GM21515 (cell line): Measurements from ENCODE around the gene GRK2.

ENCODE experiments used
- ATAC-seq: cut with Tn5 transposase; IDR thresholded peaks from one replicate; pipeline ENCODE4 v1.9.1; 2021; ENCODE audit not compliant: unreplicated experiment

Gene GRK2

GRCh38 chr11:67269401-67270255 is 3.4 kb downstream of the GRK2 start:
- ATAC-seq = no peak

- no peak for ATAC-seq
Observed at GRCh38 chr11:67270256-67271204, 4.3 kb downstream of the GRK2 start.

- no peak for ATAC-seq
Observed at GRCh38 chr11:67271205-67271540, 4.9 kb downstream of the GRK2 start.

DNA sequence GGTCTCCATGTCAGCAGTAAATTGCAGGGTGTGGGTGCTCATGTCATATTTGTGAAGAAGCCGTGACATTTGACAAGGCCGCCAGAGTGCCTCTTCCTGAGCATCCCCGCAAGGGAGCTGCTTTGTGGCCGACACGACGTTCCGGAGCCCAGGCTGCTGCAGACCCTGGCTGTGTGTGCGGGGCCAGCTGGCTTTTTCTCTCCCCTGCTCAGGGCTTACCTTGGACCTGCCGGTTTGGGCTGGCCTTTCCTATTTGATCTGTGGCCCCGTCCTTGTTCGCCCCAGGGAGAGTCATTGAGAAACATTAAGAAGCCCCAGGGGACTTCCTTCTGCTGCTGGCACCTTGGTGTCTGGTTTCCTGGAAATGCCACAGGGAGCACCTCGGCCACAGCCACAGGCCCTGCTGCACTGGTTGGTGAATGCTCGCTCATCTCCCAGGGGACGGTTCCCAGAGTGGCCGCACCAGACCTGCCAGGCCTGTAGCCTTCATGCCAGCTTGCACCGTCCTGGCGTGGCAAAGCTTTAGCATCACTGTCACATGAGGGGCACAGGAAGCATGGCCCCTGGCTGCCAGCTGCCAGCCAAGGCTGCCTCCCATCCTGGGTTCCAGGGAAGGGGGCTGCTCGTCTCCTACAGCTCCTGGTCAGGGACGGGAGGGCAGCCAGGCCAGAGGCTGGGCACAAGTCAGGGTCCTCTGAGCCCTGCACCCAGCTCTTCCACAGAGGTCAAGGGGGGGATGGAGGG is 5.4 kb downstream of the GRK2 start:
- ATAC-seq = no peak

DNA sequence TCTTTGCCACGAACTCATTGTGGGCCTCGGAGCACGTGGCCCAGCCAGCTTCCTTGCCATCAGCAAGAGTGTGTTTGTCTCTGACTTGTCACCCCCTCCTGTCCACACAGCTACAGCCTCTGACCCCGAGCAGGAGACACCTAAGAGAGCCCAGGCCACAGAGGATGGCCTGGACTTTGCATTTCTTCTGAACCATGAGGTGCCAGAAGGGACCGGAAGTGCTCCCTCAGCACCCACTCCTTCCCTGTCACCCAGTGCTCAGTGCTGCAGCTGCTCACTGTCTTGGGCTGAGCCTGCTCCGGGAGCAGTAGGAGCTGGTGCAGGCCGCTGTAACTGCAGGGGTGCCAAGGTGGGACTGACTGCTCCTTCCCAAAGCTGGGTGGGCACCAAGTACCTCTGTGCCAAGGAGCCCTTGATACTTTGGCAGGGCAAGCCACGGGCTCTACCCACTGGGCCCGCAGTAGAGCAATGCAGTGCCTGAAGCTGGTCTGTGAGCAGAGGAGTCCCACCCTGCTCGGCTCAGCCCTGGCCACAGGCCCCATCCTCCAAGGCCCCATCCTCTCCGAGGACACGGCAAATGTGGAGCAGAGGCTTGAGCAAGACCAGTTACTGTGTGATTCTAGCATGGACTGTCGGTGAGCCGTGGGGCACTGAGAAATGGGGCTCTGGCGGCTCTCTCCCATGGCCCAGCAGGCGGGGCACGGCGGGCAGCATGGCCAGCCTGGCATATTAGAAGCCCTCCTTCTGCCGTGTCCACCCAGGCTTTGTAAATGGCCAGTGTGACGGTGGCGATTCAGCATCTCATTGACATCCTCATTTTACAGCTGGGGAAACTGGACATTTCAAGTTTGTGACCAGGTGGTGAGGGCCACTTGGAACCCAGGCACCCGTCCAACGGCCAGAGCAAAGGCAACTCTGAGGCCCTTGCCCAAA is 6.3 kb downstream of the GRK2 start:
- no peak for ATAC-seq

- ATAC-seq = no peak
Observed at GRCh38 chr11:67273260-67273990, 7.2 kb downstream of the GRK2 start.

DNA sequence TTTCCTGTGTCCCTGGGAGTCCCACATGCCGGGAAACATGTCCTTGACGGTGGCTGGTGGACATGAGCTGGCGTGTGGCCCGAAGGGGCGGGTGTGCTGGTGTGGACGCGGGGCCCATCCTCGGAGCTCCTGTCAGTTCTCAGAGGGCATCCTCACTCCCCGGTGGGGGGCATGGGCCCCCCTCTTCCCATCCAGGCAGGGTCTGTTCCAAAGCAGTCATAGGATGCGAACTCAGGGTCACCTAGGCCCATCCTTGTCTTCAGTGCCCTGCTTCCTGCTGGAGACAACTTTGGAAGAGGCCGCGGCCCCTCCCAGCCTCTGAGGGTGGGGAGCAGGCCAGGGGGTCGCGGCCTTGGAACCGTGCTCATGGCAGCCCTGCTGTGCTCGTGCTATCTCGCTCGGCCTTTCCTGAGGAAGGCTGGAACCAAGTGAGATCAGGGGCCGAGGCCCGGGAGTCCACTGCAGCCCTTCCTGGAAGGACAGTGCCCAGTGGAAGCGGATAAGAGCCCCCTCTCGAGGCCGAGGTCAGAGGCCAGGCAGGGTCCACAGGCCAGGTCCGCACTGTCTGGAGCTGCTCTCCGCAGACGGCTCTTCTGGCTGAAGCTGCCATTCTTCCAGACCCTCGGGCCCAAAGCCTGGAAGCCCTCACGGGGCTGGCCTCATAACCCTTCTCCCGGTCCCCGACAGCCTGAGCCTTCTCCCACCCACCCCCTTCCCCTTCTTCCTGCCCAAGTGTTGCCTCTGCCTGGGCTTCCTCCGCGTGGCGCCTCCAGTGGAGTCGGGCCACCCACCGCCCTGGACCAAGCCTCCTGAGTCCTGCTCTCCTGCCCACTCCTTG is 8.7 kb downstream of the GRK2 start:
- no peak for ATAC-seq

- ATAC-seq = no peak
Observed at GRCh38 chr11:67275606-67276409, 9.5 kb downstream of the GRK2 start.

DNA sequence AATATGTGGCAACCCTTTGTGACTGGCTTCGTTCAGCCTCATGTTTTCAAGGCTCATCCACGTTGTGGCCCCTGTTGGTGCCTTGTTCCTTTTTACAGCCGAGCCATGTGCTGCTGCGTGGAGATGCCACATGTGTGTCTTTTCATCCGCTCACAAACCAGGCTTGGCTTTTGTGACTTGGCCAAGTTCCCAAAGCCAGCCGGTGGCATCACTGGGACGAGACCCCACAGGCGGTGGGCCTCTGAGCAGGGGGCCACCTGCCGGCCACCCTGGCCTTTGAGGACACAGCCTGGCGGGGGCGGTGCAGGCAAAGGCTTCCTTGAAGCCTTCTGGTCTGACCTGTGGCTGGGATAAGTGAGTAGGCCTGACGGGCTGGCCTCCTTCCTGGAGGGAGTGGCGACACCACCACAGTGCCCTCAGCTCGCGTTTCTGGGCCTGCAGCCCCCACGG is 10.5 kb downstream of the GRK2 start:
- peak; percentile 29 for ATAC-seq

- ATAC-seq = peak; percentile 63
Observed at GRCh38 chr11:67277231-67277961, 11.1 kb downstream of the GRK2 start.

DNA sequence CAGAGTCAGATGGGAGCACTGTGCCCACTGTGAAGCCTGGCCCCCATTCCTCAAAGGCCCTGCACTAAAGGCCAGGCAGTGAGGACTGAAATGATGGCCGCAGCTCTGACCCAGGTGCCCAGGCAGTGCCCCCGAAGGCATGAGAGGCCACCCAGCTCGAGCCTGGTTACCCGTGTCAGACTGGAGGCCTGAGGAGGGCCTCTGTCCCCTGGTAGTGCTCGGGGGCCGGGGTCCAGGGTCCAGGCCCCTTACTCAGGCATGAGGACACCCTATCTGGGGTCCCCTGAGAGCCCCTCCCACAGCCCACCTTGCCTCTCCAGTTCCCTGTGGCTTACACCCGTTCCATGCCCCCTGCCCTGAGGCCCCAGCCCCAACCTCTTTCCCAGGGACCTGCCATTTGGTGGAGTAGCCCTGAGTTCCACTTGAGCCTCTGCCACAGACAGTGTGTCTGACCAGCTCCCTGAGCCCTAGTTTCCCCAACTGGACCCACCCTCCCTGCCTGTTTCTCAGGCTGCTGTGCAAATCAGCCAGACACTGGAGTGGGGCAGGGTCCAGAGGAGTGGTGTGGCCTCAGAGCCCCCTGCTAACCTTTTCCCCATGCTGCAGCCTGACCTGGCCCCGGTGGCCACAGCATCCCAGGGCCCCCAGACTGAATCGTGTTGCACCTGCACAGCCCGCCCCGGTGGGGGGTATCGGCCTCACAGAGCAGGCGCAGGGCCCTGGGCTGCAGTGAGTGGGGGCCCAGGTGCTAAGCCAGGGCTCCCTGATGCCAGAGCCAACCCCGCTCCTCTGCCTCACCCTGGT is 12.1 kb downstream of the GRK2 start:
- no peak for ATAC-seq

- no peak for ATAC-seq
Observed at GRCh38 chr11:67278939-67279588, 12.8 kb downstream of the GRK2 start.

DNA sequence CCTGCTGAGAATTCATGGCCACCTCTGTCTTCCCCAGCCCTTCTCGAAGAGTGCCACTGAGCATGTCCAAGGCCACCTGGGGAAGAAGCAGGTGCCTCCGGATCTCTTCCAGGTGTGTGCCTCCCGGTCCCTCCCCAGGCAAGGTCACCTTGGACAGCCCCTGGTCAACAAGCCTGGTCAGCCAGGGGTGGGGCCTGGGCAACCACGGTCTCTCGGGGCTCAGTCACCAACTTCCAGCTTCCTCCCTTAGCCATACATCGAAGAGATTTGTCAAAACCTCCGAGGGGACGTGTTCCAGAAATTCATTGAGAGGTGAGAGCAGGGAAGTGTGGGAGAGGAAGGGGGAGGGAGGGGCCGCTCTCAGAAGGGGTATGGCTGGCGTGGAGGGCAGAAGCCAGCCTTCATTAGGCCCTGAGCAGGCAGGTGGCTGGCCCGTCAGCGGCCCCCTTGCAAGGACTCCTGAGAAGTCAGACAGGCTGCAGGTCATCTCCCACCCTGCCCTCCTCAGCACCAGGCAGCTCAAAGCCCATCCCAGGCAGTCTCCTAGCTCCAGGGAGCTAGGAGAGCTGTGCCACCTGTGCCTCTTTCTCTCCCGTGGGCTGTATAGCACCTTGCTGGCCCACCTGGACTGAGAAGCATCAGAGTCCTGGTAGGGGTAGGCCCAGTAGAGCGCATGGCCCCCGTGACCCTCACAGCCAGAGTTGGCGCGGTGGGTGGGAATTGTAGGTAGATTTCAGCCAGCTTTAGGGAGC is 13.5 kb downstream of the GRK2 start:
- no peak for ATAC-seq

DNA sequence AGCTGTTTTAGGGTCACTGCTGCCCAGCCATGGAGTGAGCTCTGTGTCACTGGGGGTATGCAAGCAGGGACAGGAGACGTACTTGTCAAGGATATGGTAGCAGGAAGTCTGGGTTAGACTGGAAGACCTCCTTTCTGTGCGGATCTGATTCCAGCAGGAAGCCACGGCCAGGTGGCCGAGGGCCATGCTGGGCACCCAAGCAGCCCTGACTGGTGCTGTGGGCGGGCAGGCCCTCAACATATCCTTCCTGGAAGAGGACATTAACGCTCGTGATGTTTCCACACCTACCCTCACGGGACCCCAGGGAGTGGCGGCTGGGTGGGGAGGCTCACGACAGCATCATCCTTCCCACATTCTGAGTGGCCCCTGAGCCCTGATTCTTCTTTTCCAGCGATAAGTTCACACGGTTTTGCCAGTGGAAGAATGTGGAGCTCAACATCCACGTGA is 14.1 kb downstream of the GRK2 start:
- ATAC-seq = no peak
